ENCODE measurements around the gene SNX25. TPM values are rescaled to one million over a fixed set of nuclear protein-coding genes. Genes with fewer than 3 reads are reported as not detected.

Gene SNX25
- total RNA-seq, 2 donors from 2014 or later = 21.4 to 26.0 TPM

- H3K27me3 ChIP-seq (ENCODE audit: control insufficient read depth, insufficient read depth, low read length, poor library complexity, severe bottlenecking) = no peaks in the 10 kb centered on the region
- H3K9me3 Mint-ChIP-seq = no peaks in the 10 kb centered on the region
- no peak overlapping the region for H3K27ac Mint-ChIP-seq
- H3K4me3 Mint-ChIP-seq = no peak overlapping the region
- H3K36me3 ChIP-seq (ENCODE audit: control insufficient read depth, insufficient read depth, low read length) = no peaks in the 10 kb centered on the region
- no peak overlapping the region for H3K9ac ChIP-seq (ENCODE audit: extremely low read depth, low read length, poor library complexity, severe bottlenecking)
- 95% methylated on average over 9 to 12 of the region's 12 CpGs for WGBS, 2 experiments (ENCODE audit: insufficient coverage in 1 of 2, insufficient read length in 1 of 2)
- no peak overlapping the region for H3K4me3 ChIP-seq (ENCODE audit: low read length)
- H3K4me1 Mint-ChIP-seq = no peaks in the 10 kb centered on the region
- H3K27me3 Mint-ChIP-seq (ENCODE audit: insufficient read depth) = no peaks in the 10 kb centered on the region
- no peak for TF ChIP-seq CTCF (conservative IDR thresholded peaks at IDR 0.05)
- no peak for DNase-seq
- peaks cover 7% of the 10 kb centered on the region for H3K36me3 Mint-ChIP-seq (ENCODE audit: low read depth)
- no peaks in the 10 kb centered on the region for H3K9me3 ChIP-seq (ENCODE audit: control insufficient read depth, low read length)
- H3K27ac ChIP-seq (ENCODE audit: low read depth, low read length) = no peak overlapping the region
- no peaks in the 10 kb centered on the region for H3K4me1 ChIP-seq (ENCODE audit: control insufficient read depth, insufficient read depth, low read length)
Measured at GRCh38 chr4:185387957-185388356, 178.6 kb downstream of the SNX25 start.

GRCh38 chr4:185390941-185391340, 181.5 kb downstream of the SNX25 start:
- no peak overlapping the region for H3K27ac ChIP-seq (ENCODE audit: low read depth, low read length)
- Mint-ChIP-seq H3K4me1 (peaks cover 2% of the 10 kb centered on the region), H3K27ac (no peak overlapping the region)

GRCh38 chr4:185392156-185392555, 182.8 kb downstream of the SNX25 start:
- no peaks in the 10 kb centered on the region for H3K9me3 ChIP-seq (ENCODE audit: control insufficient read depth, low read length)
- 100% methylated on average over 1 of the region's 1 CpG; no CpG with 5 or more reads in 1 of the 2 experiments for WGBS, 2 experiments (ENCODE audit: insufficient coverage in 1 of 2, insufficient read length in 1 of 2)
- no peak overlapping the region for H3K27ac ChIP-seq (ENCODE audit: low read depth, low read length)
- Mint-ChIP-seq H3K4me1 (peaks cover 4% of the 10 kb centered on the region), H3K4me3 (no peak overlapping the region), H3K9me3 (no peaks in the 10 kb centered on the region), H3K27me3 (ENCODE audit: insufficient read depth) (peaks cover 11% of the 10 kb centered on the region), H3K27ac (no peak overlapping the region), H3K36me3 (ENCODE audit: low read depth) (no peaks in the 10 kb centered on the region)
- H3K9ac ChIP-seq (ENCODE audit: extremely low read depth, low read length, poor library complexity, severe bottlenecking) = no peak overlapping the region
- no peak for DNase-seq
- H3K27me3 ChIP-seq (ENCODE audit: control insufficient read depth, insufficient read depth, low read length, poor library complexity, severe bottlenecking) = peaks cover 11% of the 10 kb centered on the region
- H3K4me3 ChIP-seq (ENCODE audit: low read length) = no peak overlapping the region
- TF ChIP-seq CTCF (conservative IDR thresholded peaks at IDR 0.05) = no peak
- no peaks in the 10 kb centered on the region for H3K4me1 ChIP-seq (ENCODE audit: control insufficient read depth, insufficient read depth, low read length)
- no peaks in the 10 kb centered on the region for H3K36me3 ChIP-seq (ENCODE audit: control insufficient read depth, insufficient read depth, low read length)

More at GRCh38 chr4:185390941-185391340, 181.5 kb downstream of the SNX25 start:
- peaks cover 11% of the 10 kb centered on the region for H3K27me3 ChIP-seq (ENCODE audit: control insufficient read depth, insufficient read depth, low read length, poor library complexity, severe bottlenecking)
- H3K9me3 Mint-ChIP-seq = no peaks in the 10 kb centered on the region
- WGBS, 2 experiments (ENCODE audit: insufficient coverage in 1 of 2, insufficient read length in 1 of 2) = 90 to 93% methylated on average over 6 of the region's 6 CpGs
- no peak for DNase-seq
- no peak overlapping the region for H3K4me3 ChIP-seq (ENCODE audit: low read length)
- no peak overlapping the region for H3K4me3 Mint-ChIP-seq
- no peaks in the 10 kb centered on the region for H3K36me3 ChIP-seq (ENCODE audit: control insufficient read depth, insufficient read depth, low read length)
- no peak for TF ChIP-seq CTCF (conservative IDR thresholded peaks at IDR 0.05)
- no peaks in the 10 kb centered on the region for H3K36me3 Mint-ChIP-seq (ENCODE audit: low read depth)
- H3K4me1 ChIP-seq (ENCODE audit: control insufficient read depth, insufficient read depth, low read length) = no peaks in the 10 kb centered on the region
- no peak overlapping the region for H3K9ac ChIP-seq (ENCODE audit: extremely low read depth, low read length, poor library complexity, severe bottlenecking)
- H3K27me3 Mint-ChIP-seq (ENCODE audit: insufficient read depth) = peaks cover 11% of the 10 kb centered on the region
- no peaks in the 10 kb centered on the region for H3K9me3 ChIP-seq (ENCODE audit: control insufficient read depth, low read length)
